ENCODE measurements around the gene OR12D3.

- TF ChIP-seq, protein P1, sequence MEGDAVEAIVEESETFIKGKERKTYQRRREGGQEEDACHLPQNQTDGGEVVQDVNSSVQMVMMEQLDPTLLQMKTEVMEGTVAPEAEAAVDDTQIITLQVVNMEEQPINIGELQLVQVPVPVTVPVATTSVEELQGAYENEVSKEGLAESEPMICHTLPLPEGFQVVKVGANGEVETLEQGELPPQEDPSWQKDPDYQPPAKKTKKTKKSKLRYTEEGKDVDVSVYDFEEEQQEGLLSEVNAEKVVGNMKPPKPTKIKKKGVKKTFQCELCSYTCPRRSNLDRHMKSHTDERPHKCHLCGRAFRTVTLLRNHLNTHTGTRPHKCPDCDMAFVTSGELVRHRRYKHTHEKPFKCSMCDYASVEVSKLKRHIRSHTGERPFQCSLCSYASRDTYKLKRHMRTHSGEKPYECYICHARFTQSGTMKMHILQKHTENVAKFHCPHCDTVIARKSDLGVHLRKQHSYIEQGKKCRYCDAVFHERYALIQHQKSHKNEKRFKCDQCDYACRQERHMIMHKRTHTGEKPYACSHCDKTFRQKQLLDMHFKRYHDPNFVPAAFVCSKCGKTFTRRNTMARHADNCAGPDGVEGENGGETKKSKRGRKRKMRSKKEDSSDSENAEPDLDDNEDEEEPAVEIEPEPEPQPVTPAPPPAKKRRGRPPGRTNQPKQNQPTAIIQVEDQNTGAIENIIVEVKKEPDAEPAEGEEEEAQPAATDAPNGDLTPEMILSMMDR (IDR thresholded peaks at IDR 0.05) = no peak
- no peak for TF ChIP-seq EZH2phosphoT487 (IDR thresholded peaks at IDR 0.05)
- TF ChIP-seq EZH2 (IDR thresholded peaks at IDR 0.05) = no peak
Measured at GRCh38 chr6:29395331-29395730, 20.2 kb upstream of the OR12D3 start, which contains the start of gene OR12D2.

All from neural progenitor cell (in vitro differentiated cells).